HG03521 (cell line): ENCODE data around the gene GALK1.

Experiments
- ATAC-seq: cut with Tn5 transposase; IDR thresholded peaks from one replicate; pipeline ENCODE4 v1.9.1; 2021; ENCODE audit warnings: mild to moderate bottlenecking, moderate library complexity; ENCODE audit not compliant: unreplicated experiment

The GALK1 gene

GRCh38 chr17:75729351-75729750 is 35.6 kb downstream of the GALK1 start:
- ATAC-seq: no peak

GRCh38 chr17:75727391-75727790 is 37.6 kb downstream of the GALK1 start:
- ATAC-seq: no peak

- no peak for ATAC-seq
These were observed 39.5 kb downstream of the GALK1 start for GRCh38 chr17:75725504-75725903.

- no peak for ATAC-seq
These were observed 40.7 kb downstream of the GALK1 start for GRCh38 chr17:75724016-75725003.

GRCh38 chr17:75723171-75723930 is 41.6 kb downstream of the GALK1 start:
- no peak for ATAC-seq

- ATAC-seq: no peak
These were observed 42.4 kb downstream of the GALK1 start for GRCh38 chr17:75722542-75723095.

GRCh38 chr17:75722076-75722475 is 42.9 kb downstream of the GALK1 start:
- ATAC-seq: no peak

GRCh38 chr17:75721463-75722011 is 43.5 kb downstream of the GALK1 start:
- ATAC-seq: no peak

- no peak for ATAC-seq
These were observed 44.1 kb downstream of the GALK1 start, which contains the start of gene ITGB4 for GRCh38 chr17:75720656-75721462. Gene ITGB4, plus strand, starts transcription at chr17:75721459. Its CDS starts 3,245 bp downstream, at chr17:75724704.

- no peak for ATAC-seq
These were observed 45.3 kb downstream of the GALK1 start for GRCh38 chr17:75719732-75720131.

- no peak for ATAC-seq
These were observed 52.5 kb downstream of the GALK1 start for GRCh38 chr17:75712446-75712845.
